Mammary epithelial cell (primary cell): ENCODE results near the gene CELF4.

Experiments
- EZH2 ChIP-seq: IDR thresholded peaks from 2 replicates; pipeline ENCODE4 v1.6.1; 2012; ENCODE audit warnings: low read length, inconsistent platforms, borderline replicate concordance
- TF ChIP-seq, protein P1 (sequence below), 2 donors: IDR thresholded peaks in 1 of 2; conservative IDR thresholded peaks in 1 of 2; 2 replicates each; pipeline ENCODE4 v1.5.1; 2011 to 2012; ENCODE audit warnings: inconsistent platforms in 2 of 2, low read length in 2 of 2, mild to moderate bottlenecking in 2 of 2, control low read depth in 1 of 2, low read depth in 1 of 2; ENCODE audit not compliant: insufficient read depth in 1 of 2; ENCODE audit errors: extremely low read depth in 1 of 2

- TF ChIP-seq, protein P1, sequence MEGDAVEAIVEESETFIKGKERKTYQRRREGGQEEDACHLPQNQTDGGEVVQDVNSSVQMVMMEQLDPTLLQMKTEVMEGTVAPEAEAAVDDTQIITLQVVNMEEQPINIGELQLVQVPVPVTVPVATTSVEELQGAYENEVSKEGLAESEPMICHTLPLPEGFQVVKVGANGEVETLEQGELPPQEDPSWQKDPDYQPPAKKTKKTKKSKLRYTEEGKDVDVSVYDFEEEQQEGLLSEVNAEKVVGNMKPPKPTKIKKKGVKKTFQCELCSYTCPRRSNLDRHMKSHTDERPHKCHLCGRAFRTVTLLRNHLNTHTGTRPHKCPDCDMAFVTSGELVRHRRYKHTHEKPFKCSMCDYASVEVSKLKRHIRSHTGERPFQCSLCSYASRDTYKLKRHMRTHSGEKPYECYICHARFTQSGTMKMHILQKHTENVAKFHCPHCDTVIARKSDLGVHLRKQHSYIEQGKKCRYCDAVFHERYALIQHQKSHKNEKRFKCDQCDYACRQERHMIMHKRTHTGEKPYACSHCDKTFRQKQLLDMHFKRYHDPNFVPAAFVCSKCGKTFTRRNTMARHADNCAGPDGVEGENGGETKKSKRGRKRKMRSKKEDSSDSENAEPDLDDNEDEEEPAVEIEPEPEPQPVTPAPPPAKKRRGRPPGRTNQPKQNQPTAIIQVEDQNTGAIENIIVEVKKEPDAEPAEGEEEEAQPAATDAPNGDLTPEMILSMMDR (conservative IDR thresholded peaks at IDR 0.05 in 1 of 2, IDR thresholded peaks at IDR 0.05 in 1 of 2; ENCODE audit: extremely low read depth in 1 of 2, insufficient read depth in 1 of 2, low read depth in 1 of 2, low read length in 2 of 2): no peak
- TF ChIP-seq EZH2: no peak
Observed at GRCh38 chr18:37588289-37588688, 22.7 kb upstream of the CELF4 start.
